NCI-H1930 (cell line): ENCODE results near the gene APOA5.
"Not testable (repeated sequence)": the region's sequence is repeated elsewhere in the genome, so short reads cannot be mapped to it uniquely, and the experiment has no call there.

Source experiments
- DNase-seq, 2 experiments: peaks; one replicate each; lab custom pipeline; 2025; lab: John Stamatoyannopoulos, UW

Gene APOA5

DNA sequence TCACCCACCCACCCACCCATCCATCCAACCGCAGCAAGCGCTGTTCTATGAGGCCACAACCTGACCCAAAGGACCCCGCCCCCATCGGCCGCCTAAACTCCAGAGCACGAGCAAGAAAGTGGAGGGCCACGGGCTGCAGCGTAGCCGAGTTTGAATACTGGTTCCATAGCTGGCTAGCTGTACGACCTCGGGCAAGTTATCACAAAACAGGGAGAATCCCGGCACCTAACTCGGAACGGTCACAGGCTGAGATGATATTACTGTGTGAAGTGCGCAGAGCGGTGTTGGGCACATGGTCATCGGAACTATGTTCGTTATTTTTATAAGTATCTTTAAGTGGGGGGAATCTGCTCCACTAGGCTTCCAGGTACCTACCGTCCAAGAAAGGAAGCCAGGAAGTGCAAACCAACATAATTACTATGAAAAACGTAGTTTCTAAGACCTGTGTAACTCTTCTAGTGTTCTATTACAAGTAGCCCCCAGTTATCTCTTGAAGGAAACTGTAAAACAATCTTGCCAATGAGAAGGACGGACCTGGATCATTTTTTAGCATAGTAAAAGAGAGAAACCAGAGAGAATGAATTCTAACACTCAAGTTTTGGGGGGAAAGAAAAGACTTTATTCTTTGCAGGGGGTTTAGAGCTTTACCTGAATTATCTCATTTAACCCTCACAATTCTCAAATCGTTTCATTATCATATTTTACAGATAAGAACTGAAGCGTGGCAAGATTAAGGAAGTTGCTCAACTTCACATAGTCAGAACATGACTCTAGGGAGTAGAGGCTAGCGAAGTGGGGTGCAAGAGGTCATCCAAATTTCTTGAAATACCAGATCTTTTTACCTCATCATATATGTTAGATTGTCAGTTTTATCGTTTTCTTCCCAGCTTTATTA is 18.2 kb downstream of the APOA5 start:
- DNase-seq = no peak

DNA sequence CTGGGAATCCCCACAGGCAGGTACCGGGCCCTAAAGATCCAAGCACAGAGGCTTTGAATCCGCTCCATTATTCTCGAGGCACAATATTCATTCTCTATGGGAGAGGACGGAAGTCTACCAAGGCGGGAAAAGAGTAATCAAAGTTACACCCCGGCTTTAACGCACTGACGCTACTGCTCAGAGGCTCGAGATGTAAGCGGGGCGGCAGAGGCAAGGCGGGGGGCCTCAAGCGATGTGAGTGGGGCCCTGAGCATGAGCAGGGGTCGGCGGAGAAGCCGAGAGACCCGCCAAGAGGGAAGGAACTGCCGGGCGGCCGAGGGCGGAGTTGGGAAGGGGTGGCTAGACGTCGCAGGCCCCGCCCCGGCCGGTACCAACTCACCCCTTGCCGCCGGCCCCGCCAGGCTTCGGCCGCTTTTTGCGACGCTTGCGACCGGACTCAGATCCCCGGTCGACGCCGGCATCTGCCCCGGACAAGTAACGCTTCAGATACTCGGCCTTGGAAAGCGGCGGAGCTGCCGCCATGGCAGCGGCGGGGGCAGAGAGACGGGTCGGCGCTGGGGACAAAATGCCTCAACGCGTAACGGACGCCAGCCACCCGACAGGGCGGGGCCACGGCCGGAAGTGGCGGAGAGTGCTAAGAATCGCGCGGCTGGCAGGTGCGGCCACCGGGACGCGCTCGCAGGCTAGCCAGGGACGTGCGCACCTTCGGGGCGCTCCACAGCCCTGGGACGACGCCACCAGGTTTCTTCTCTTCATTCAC is 19.1 kb downstream of the APOA5 start, which contains the start of gene BUD13:
Gene BUD13 (minus strand): TSS at position 545 of the 760 bp plus-strand sequence. CDS start 23 bp downstream, at position 522.
- DNase-seq = peak; percentile 79 to 85

GRCh38 chr11:116771935-116772334 is 19.7 kb downstream of the APOA5 start:
- no peak for DNase-seq

- no peak for DNase-seq
These were observed 29.5 kb downstream of the APOA5 start for GRCh38 chr11:116762132-116762531.

- DNase-seq = not testable (repeated sequence)
These were observed 35.6 kb downstream of the APOA5 start for GRCh38 chr11:116756044-116756443.

DNA sequence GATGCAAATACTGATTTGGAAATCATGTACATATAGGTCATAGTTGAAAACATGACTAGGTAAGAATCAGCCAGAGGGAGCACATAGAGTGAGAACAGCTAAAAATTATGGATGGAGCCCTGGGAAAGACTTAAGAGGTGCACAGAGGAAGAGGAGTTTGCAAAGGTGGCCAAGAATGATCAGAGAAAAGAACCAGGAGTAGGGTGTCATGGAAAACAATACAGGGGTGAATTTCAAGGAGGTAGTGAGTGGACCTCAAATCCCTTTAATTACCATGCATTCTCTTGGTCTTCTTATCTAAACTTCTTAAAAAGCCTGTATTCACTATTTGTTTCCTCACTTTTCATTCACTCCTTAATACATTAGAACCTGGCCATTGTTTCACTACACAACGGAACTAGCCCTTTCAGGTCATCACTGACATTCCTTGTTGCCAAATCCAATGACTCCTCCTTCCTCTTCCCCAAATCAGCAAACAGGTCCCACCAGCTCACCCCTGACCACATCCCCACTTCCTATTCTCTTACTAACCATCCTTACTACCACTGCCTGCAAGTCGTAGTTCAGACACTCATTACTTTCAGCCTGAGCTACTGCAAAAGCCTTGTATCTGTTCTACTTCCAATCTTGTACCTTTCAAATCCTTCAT is 41.5 kb downstream of the APOA5 start:
- DNase-seq = no peak

DNA sequence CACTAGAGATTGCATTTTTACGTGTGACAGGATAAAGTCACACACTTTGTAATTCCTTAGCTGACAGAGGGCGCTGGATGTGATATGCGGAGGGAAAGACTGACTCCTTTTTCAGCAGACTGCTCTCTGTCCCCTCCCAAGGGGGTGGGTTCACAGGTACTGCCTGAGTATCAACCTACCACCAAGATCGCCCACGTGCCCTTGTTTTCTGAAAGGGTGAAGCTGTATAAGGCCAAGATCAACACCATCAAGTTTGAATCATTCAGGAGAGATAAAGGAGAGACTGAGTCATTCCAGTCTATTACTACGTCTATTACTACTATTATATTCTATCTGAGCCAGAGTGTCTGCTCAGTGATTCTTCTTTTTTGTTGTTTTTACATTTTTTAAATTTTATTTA is 49.6 kb downstream of the APOA5 start:
- no peak for DNase-seq

GRCh38 chr11:116740741-116741140 is 50.9 kb downstream of the APOA5 start:
- no peak for DNase-seq
